Stimulated activated CD4-positive, alpha-beta T cell treated with anti-CD3 and anti-CD28 coated beads, Interleukin-12 subunit alpha, Interleukin-12 subunit beta, amount 100 ng/mL, for 48 hours (primary cell): Measurements from ENCODE around the gene PPARGC1A.

ENCODE experiments used
- DNase-seq, 3 donors: peaks; one replicate each; pipeline ENCODE4 v3.0.0-alpha.2; 2020; ENCODE audit warnings: low read depth in 2 of 3, low spot score in 1 of 3

Gene PPARGC1A

DNA sequence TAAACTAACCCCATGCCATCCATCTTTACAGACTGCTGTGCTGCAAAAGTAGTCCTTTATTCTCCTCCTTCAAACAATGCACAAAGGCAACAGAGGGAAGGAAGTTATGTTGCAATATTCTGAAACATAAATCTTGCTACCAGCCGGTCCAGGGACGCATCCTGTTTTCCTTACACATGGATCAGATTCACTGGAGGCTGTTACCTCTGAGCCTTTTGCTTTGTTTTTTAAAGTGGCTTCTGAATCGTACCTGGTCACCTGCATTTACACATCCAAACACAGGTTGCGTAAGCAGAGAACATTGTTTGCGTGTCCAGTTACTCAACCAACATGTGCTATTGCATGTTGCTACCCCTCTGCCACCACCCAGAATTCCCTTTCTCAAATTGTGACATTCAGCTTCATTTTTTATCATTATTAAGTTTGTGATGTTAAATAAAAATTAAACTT is 8.8 kb downstream of the PPARGC1A start:
- DNase-seq: no peak

DNA sequence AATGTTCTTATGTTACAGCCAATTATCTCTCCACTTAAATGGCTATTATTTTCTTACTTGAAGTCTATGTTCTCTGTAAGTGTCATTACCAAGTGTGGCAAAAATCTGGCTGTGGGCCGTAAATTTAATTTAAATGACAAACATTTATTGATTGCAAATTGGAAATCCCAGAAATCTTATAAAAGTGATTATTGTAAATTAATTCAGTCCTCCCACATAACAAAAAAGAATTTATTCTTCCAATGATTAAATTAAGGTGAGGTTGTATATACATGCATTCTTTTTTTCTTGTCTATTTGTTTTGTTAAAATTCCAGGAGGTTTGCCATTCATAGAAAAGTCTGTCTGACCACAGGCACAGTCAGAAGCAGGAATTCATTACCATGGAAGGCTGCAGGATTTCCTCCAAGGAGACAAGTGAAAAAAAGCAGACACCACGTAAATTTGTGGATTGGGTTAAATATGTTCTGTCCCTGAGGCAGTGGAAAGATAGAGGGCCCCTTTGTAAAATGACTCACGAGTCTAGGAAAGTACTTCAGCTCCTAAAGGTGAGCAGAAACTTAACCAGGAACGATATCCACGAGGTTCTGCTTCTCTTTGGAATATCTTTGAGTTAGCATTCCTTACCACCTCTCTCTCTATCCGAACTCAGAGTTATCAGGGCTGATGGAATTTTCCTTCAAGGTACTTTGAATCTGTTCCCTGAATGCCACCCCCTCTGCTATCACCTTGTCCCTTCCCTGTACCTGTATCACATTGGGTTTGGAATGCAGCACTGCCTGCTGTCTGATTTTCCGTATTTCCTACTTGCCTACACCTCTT is 10.7 kb downstream of the PPARGC1A start:
- no peak for DNase-seq

GRCh38 chr4:23878246-23878891 is 11.5 kb downstream of the PPARGC1A start:
- DNase-seq: no peak

GRCh38 chr4:23877758-23878229 is 12.1 kb downstream of the PPARGC1A start:
- DNase-seq: no peak

DNA sequence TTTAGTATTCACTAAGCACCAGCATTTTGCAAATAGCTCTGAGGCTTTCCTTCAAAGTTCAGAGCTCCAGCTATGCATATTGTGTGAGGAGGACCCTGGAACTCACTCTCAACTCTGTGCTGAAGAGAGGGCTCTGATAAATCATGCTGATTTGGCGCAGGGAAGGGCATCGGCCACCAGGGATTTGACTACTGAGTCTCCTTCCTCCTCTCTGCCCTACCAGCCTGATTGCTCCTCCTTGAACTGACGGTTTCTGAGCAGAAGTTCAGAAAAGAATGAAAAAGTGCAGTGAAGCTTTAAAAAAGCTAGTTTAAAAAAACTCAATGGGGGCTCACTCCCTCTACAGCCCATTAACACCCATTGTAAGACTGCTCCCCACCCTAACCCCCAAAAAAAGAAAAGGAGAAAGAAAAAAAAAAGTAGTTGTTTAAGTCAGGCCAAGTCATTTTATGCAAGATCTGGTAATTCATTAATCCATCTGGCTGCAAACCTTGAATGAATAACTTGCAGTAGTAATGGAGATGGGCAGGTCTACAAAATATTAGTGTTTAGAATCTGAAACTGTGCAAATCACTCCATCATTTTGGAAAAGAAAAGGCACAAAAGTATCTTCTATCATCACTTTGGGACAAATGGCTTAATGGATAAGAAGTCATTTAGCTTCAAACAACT is 13.3 kb downstream of the PPARGC1A start:
- no peak for DNase-seq

GRCh38 chr4:23875317-23875716 is 14.5 kb downstream of the PPARGC1A start:
- DNase-seq: no peak

GRCh38 chr4:23874536-23874901 is 15.3 kb downstream of the PPARGC1A start:
- DNase-seq: no peak

DNA sequence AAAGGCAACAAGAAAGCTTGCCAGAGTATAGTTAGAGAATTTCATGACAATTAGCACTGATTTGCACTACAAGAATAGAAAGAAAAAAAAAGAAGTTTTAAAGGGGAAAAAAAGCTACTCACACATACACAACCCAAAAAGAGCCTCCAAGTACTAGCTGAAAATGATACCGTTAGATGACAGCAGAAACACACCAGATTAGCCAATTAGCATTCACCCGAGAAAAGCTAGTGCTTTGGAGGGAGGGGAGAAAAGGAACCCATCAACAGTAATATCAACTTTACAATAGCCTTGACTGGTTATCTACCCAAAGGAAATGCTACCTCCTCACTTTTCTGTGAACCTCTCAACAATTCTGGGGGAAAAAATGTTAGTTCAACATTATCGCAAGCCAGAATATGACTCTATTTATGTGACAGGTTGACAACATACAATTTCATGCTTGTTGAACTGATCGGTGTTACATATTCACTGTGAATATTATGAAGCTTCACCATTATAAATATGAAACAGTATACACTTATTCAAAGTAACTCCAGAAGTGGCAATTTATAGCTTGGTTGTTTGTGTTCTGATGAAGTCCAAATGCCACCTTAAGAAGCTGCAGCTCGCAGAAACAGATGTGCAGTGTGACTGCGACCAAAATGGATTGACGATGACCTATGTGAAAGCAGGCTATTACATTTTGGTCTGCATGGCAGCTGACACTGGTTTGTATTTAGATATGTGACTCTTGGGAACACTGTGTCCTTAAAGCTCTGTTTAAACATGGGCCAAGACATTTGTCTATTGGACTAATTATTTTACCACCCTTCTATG is 15.9 kb downstream of the PPARGC1A start:
- no peak for DNase-seq

GRCh38 chr4:23871426-23871825 is 18.4 kb downstream of the PPARGC1A start:
- no peak for DNase-seq

DNA sequence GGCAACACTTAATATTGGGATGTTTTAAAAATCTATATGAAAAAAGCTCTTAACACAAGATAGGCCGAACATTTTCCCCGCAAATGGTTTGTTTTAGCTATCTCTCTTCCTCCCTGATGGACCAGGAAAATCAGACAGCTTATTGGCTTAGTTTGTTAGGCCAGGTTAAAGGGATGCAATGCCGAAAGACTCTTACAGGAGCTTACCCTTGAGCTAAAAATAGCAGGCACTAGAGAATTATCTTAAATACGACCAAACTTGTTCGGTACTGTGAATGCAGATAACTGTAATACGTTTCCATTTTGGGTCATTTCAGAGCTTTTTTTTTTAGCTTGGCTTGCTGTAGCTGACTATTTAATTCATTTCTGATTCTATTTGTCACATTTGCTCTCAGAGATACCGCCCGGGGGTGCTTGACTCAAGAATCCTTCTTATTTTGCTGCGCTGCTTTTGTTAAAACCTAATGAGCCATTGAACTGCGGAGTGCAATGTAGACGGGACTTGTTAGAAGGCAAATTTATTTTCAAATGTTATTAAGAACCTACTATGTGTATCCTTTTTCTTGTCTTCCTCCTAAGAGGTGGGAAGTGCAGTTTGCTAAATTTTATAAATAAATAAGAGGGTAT is 23.3 kb downstream of the PPARGC1A start:
- DNase-seq: no peak

- no peak for DNase-seq
Observed at GRCh38 chr4:23861897-23862296, 27.9 kb downstream of the PPARGC1A start.

- no peak for DNase-seq
Observed at GRCh38 chr4:23860919-23861318, 28.9 kb downstream of the PPARGC1A start.

GRCh38 chr4:23857367-23857959 is 32.4 kb downstream of the PPARGC1A start:
- DNase-seq: no peak

- DNase-seq: no peak
Observed at GRCh38 chr4:23856630-23857029, 33.2 kb downstream of the PPARGC1A start.

GRCh38 chr4:23855912-23856605 is 33.8 kb downstream of the PPARGC1A start:
- DNase-seq: no peak

GRCh38 chr4:23853986-23854660 is 35.7 kb downstream of the PPARGC1A start:
- DNase-seq: no peak

- DNase-seq: no peak
Observed at GRCh38 chr4:23851464-23851863, 38.4 kb downstream of the PPARGC1A start.

DNA sequence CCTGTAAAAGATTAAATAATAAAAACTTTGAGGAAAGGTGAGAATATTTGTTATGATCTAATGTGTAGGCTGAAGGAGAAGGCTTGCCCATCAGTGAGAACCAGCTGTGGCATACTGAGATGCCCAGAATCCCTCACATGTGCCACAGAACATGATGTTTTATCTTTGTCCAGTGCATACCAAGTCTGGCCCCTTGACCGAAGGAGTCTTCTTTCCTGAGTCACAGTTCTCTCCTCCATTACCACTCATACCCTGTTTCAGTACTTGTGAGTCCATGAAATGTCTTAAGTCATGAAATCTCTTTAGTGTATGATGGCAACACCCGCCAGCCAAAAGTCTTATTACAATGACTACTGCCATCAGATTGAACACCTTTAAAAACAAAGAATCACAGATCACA is 42.7 kb downstream of the PPARGC1A start:
- DNase-seq: no peak

GRCh38 chr4:23844961-23845360 is 44.9 kb downstream of the PPARGC1A start:
- DNase-seq: no peak
